HPDE6-E6E7 (cell line): ENCODE data around the gene SOX2.

Source experiments
- DNase-seq: peaks from one replicate; pipeline ENCODE4 v3.0.0; 2011; ENCODE audit warnings: missing footprints; ENCODE audit errors: extremely low spot score

SOX2 gene

DNA sequence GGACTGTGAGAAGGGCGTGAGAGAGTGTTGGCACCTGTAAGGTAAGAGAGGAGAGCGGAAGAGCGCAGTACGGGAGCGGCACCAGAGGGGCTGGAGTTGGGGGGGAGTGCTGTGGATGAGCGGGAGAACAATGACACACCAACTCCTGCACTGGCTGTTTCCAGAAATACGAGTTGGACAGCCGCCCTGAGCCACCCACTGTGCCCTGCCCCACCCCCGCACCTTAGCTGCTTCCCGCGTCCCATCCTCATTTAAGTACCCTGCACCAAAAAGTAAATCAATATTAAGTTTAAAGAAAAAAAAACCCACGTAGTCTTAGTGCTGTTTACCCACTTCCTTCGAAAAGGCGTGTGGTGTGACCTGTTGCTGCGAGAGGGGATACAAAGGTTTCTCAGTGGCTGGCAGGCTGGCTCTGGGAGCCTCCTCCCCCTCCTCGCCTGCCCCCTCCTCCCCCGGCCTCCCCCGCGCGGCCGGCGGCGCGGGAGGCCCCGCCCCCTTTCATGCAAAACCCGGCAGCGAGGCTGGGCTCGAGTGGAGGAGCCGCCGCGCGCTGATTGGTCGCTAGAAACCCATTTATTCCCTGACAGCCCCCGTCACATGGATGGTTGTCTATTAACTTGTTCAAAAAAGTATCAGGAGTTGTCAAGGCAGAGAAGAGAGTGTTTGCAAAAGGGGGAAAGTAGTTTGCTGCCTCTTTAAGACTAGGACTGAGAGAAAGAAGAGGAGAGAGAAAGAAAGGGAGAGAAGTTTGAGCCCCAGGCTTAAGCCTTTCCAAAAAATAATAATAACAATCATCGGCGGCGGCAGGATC lies at the start of gene SOX2:
Gene SOX2, plus strand, starts transcription at position 601 of the 811 bp plus-strand sequence. CDS start 436 bp downstream, outside the sequence.
- DNase-seq = peak; percentile 61

DNA sequence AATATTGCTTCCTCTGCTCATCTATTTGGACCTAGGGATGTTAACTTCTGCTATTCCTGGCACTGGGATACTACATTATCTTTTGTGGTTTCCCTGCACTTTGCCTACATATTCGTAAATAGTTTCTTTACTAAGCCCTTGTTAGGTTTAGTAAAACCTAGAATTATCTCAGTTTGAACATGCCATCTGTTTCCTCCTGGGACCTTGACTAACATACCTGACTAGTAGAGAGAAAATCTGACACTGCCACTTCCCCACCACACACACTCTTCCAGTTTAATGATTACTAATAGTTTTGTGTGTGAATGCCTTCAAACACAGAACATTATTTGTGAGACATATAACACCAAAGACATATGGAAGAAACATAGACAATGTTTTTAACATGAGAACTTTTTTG lies 28.2 kb upstream of the SOX2 start:
- no peak for DNase-seq

DNA sequence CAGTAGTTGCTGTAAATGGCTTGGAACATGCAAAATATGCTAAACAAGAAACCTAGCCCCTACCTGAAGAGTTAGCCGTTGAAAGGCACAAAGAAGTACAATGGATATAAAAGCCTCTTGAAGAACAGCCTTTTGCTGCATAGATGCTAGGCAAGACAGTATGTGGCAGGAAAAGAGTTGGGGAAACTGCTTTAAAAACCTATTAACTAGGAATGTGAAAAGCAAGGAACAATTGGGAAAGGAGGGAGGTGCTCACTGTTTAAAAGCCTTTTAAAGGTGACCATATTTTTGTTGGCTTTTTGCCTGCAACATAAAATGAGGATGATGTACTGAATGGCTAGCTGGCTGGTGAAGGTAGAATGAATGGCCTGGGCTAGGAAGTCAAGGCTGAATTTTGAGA lies 24.5 kb upstream of the SOX2 start:
- no peak for DNase-seq

DNA sequence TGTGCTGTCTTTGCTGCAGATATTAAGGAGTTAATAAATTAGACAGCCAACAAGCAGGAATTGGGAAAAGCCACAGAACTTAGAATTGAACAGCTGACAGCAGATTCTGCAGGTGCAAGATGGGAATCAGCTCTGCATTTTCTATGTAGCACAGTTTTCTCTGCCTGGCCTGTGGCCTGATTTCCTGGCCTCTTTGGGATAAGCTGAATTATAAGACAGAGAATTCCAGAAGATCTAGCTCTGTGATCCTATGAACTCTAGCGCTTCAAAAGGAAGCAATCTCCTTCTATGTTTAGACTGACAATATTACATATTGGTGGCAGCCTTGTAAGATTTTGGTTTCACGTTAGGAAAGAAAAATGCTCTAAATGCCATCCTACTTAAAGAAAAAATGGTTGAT lies 24.0 kb upstream of the SOX2 start:
- no peak for DNase-seq

DNA sequence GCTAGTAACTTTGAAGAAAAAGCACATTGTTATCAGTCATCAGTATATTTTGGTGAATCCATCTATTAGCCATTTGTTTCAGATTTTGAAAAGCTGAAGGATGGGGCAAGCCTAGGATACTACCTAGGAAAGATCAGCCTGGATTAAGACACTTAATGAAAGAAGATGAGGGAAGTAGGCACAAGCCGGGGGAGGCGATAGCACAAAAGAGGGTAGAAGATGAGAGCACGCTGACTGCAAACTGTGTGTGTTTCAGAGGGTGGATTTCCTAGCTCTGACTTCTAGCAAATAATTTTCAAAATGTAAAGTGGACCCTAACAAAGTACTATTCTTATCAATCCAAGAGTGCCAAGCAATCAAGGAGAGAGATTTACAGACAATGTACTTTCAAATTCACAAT lies 22.2 kb upstream of the SOX2 start:
- no peak for DNase-seq

DNA sequence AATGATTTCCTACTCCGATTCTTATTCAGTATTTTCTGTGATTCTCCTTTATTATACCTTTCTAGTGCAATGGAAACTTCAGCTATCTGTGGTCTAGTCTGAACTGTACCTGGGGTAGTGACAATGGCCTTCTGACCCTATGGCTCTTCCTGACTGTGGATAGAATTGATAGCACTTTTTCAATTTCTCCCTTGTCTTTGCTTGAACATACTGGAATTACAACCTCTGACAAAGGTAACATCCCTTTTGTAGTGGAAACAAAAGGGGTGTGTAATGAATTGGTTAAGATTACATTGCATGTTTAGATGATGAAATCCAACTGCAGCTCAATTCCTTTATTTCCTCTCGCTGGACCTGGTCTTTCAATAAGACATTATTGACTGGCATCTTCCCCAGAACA lies 21.0 kb upstream of the SOX2 start:
- DNase-seq = no peak

DNA sequence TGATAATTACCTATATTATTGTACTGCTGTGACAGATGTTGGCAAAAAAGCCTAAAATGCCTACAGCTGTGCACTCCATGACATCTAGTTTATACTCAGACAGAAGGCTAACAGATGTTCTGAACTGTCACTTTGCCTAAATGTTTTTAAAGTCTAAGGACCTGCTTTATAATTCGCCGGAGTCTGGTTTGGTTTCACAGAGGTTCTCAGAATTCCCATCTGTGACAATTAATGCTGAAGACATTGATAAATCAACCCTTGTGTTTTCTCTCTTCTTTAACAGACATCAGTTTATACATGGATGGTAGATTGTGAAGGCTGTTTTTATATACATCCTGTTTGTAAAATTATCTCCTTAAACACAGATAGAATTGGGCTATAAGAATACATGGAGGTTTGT lies 19.8 kb upstream of the SOX2 start:
- DNase-seq = no peak

DNA sequence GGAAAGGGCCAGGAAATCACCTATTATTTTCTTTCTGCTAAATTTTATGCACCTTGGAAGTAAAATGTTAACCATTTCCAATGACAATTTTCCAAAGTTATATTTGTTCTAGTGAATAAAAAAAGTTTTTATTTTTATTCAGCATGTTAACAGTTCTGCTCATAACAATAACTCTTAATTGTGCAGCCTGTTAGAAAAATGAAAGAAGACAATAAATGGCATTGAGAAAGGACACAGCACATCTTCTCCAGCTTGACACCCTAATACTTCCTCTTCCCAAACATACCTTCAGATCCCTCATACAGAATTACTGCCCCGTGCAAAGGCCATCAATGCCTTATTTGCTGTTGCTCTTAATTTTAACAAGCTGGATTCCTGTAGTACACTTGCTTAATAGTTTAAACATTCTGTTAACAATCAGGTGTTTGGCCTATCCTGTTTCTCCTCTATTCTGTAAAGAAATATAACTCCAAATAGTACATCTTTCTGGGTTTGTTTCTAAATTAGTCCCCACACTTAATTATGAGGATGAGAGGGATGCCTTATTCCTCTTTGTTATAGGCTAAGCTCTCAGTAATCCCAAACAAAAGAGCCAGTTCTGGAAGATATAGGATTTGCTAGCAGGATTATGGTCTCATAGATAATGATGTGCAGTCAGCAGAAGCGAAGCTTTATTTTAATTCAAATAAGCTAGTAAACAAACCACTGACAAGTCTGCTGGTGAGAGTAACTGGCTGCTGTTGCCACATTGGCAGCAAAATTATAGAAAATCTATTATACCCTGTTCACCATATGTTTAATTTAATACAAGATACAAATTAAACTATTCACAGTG lies 19.2 kb upstream of the SOX2 start:
- DNase-seq = no peak

DNA sequence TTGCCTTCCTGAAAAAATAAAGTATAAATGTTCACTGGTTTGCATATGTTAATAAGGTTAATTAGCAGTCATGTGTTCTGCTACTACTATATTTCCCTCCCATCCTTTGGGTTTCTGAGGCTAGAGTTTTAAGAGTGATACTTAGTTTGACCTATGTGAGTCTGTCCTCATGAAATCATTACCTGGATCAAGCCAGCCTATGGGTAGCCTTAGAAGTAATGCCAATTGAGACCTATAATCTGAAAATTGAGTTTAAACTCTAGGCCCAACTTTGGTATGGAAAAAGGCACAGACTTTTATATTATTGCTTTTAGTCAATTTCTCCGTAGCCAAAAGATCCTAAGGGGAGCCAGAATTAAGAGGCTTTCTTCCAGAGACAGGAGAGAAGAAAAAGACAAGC lies 18.4 kb upstream of the SOX2 start:
- no peak for DNase-seq

DNA sequence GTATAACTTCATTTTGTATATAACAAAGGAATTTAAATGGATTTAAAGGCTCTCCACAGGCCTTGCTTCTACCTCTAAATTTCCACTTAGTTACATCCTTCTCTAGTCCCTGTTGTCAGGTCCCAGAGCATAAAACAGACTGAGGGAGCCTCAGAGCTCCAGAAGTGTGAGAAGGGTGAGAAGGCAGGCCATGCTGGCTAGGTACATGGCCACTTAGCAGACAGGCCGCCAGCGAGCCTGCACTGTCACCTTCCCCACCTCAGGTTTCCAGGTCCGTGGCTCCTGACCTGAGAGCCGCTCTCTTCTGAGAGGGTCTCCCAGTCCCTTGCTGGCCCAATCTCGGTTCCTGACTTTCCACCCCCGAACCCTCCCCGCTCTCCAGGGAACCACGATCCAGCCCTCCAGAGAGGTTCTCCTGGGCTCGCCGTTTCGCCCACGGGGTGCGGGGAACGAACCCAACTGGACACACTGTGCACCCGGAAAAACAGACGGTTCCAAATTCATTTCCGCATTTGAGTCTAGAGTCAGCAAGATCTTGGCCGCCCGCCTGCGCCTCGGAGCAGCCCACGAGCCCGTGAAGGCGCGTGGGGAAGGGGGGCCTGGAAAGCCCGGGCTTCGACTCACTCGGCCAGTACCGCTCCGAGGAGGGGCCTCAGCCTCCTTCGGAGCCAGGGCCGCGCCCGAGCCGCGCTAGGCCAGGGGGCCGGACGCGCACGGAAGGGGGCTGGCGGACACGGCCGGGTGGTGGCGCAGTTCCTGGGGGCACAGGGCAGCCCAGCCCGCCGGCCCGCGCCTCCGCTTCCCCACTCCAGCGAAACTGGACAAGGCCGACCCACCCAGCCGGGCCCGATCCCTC lies 16.7 kb upstream of the SOX2 start:
- DNase-seq = no peak

DNA sequence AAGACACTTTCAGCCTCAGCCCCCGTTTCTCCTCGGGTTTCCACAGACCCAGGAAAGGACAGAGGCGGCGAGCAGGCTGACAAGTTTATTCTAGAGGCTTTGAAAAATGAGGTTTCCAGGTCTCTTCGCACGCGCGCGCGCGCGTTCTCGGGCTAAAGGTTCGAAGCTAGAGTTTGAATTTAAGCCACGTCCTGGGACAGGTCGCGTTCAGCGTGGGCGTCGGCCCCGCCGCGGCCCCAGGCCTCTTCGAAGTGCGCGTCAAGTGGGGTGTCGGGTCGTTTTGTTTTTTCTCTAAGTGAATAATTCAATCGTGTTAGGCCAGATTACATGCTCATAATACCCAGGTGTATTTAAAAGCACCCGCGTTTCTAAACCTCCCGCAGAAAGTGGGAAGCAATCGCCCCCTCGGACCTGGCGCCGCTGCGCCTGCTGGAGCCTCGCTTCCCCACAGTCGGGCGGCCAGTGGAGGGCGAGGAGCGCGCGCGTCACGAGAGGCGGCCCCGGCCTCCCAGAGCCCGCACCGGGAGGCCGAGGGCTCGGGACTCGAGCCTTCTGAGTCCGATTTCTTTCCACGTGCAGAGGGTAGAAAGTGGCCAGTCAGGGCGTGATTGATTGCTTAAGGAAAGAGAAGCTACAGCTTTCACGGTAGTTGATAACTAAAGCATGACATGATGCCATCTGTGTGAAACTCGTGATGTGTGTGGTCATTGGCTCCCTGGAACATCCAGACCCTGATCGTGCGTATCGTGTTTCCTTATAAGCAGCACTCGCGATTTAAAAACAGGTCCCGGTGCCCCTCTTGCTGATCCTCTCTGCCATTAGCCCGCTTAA lies 15.8 kb upstream of the SOX2 start:
- DNase-seq = no peak

DNA sequence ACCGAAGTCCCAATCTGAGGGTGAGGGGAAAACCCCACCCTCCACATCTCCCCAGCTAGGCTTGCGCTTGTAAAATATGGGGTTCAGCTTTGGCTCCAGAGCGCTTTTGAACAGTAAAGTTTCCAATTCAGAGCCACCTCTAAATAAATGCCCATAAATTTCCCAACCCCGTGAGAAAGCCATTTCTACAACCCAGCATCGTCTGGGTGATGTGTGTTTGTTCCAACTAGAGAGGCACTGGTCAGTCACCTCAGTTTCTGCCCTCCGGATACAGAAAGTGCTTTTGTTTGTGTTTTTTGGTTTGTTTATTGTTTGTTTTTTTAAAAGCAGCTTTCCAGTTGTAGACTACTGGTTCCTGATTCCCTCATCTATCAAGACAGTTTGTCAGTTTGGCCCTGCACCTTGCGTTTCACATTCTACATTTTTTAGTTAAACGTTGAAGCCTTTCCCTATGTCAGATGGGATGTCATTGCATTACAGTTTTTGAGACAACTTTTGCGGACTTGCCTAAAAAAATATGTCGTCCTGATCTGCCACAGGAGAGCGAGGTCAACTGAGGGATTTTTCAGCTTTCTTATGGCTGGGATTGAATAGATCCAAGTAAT lies 15.0 kb upstream of the SOX2 start:
- no peak for DNase-seq

DNA sequence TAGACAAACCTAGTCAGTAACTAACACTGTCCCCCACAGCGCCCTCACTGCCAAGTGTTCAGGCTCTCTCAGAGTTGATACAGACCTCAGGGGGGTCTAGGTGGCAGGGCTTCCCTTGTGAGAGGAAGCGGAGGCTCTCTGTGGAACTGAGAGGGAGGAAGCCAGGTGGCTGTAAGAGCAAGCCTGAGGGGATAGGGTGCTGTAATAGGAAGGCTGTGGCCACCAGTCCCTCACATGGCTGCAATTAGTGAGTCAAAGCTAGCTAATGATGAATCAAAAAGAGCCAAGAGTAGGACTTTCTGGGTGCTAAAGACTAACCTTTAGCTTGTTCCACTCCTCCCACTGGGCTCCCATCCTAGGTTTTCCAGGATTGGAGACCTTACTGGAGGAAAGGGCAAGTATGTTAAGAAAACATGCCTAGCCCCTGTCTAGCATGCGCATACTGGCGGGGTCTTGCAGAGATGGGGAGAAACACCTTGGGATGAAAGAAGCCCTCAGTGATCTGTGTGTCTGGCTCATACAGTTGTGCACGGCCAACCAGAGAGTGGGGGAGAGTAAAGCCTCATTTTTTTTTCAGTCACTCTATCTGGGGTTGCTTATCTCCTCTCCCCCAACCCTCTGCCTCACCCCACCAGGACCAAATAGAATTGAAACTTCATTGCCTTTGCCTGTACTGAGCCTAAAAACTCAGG lies 13.3 kb upstream of the SOX2 start:
- no peak for DNase-seq

DNA sequence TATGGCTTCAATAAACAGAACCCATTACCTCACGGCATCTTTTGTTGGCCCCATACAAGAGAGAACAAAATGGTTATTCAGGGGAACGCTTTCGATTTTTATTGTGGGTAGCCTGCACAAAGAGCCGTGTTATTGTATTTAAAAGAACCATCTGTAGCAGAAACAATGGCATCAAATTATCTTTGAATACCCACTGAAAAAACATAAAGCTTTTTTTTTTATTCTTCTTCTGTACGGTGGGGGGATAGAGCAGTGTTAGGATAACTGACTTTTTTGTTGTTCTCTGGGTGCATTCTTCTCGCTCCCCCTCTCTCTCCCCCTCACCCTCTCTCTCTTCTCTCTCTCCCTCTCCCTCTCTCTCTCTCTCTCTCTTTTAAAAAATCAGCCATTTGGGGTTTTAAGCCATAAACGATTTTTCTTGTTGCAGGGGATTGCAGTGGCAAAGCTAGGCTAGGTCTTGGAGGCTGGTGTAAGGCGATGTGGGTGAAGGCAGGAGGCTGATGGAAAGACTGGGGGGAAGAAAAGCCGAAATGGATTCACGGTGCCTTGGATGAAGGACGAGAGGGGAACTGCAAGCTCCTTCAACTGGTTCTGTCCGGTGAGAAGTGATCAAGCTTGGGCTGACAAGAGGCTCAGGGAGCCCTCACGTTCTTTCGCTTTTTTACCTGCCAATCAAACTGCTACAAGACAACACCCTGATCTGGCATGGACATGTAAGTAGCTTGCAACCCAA lies 12.4 kb upstream of the SOX2 start:
- no peak for DNase-seq

DNA sequence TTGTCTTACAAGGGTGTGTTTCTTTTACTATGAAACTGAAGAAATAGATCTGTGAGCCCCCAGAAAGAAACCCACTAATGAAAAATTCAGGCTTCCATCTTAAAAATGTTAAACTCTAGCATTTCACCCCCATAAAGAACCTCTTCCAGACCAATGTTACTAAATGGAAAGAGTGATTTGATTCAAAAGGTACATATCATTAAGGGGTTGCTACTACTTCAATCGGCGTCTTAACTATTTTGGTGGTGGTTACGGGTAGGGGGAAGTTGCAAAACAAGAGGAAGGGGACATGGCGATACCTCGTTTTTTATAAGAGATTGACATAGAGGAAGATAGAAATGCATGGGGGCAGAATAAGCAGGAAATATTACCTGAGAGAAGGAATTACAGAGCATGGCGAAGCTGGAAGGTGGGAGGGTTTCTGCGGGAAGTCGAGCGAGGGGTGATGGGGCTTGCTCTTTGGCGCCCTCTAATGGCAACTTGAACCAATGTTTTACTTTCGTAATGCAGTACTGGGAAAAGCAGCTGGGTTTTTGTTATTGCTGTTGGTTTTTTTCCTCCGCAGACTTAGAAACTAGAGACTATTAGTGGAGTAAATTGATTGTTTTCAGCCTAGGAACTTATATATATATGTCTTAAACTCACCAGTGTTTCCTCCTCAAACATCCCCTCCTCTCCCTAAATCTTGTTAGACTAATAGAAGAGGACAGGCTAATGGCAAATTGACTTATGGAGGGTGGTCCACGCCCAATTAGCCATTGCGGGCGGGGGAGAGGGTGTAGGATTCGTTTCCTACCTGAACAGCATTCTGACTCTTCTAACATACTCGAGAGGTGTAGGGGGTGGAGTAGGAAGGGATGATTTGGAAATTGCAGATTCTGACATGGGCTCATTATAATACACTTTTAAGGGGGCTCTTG lies 11.3 kb upstream of the SOX2 start:
- peak; percentile 54 for DNase-seq

DNA sequence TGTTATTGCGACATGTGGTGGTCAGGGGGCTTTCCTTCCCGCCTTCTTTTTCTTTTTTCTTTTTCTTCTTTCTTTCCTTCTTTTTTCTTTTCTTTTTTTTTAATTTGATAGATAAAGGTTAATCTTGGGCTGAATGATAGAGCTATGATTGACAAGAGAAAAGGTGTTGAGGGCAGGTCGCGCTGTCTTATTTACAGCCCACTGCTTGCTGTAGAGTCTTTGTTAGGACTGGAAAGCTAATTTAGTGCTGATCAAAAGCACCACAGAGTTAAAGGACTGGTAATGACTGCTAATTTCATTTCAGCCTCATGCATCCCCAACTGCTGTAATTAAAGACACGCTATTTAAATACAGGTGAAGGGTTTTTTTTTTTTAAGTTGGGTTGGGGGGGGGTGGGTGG lies 10.6 kb upstream of the SOX2 start:
- no peak for DNase-seq

DNA sequence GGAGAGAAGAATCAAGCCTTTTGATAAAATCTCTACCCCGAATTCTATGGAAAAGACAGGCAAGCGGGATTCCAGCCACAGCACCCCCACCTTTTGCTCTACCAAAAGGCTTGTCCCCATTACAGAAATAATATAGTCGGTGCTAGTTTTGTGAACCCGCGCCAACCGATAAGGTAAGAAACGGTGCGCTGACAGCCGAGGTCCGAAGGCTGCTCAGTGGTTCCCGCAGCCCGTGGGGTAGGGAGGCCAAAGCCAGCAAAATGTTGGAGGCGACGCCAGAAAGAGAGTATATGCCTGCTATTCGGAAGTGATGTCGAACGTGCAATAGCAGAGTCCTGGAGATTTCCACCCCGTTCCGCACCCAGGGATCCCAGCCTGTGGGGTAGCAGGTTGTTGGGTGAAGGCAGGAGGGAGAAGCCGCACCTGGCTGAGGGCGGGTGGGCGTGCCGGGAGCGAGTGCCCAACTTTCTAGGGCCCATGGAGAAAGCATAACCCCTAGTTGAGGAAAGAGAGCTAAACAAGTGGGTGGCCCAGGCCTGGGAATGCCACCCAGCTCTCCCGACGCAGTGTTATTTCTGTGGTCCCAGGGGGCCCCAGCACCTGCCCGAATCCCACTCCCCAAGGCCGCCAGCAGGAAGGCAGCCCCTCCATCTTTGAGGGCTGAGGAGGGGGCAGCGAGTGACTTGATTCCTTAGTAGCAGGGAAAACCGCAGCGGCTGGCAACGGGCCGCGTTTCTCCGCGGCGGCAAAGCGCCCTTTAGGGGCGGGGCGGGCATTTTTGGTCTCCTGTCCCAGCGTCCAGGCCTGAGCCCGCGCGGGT lies 7.9 kb upstream of the SOX2 start:
- no peak for DNase-seq
